SK-N-SH (cell line): Measurements from ENCODE around the gene PGBD2.

Experiments
- EP300 ChIP-seq, 2 experiments: IDR thresholded peaks; 2 replicates each; pipeline versions ENCODE4 v1.4.0 to v1.6.1; 2012; ENCODE audit warnings: borderline replicate concordance in 1 of 2, low read depth in 1 of 2, low read length in 1 of 2
- FOXJ3 ChIP-seq: sonication (generic); formaldehyde crosslinking; IDR thresholded peaks from 2 replicates; pipeline ENCODE4 v1.5.1; 2020; ENCODE audit warnings: mild to moderate bottlenecking, missing genetic modification reagents
- FOXM1 ChIP-seq: IDR thresholded peaks from 2 replicates; pipeline ENCODE4 v1.4.0; 2012; ENCODE audit warnings: low read depth, mild to moderate bottlenecking
- JUND ChIP-seq: IDR thresholded peaks from 2 replicates; pipeline ENCODE4 v1.4.0; 2012
- POLR2AphosphoS5 ChIP-seq: IDR thresholded peaks from 2 replicates; pipeline ENCODE4 v1.6.1; 2012; ENCODE audit warnings: low read depth, low read length
- RCOR1 ChIP-seq: fragments of 150-350 bp; IDR thresholded peaks from 2 replicates; pipeline ENCODE4 v1.6.1; 2017; ENCODE audit warnings: antibody characterized with exemption, low read length
- SMC3 ChIP-seq: IDR thresholded peaks from 2 replicates; pipeline ENCODE4 v1.6.1; 2012; ENCODE audit warnings: low read depth, low read length, improper control_type of control experiment
- TF ChIP-seq, protein P1 (sequence below): IDR thresholded peaks from 2 replicates; pipeline ENCODE4 v1.4.0; 2012; ENCODE audit warnings: low read depth
- TF ChIP-seq, protein P2 (sequence below): fragments of 200-600 bp; sonication (generic); IDR thresholded peaks from 2 replicates; pipeline ENCODE4 v1.6.1; 2017; ENCODE audit warnings: antibody characterized with exemption, mild to moderate bottlenecking, moderate library complexity
- TF ChIP-seq, protein P3 (sequence below): IDR thresholded peaks from 2 replicates; pipeline ENCODE4 v1.4.0; 2012; ENCODE audit warnings: low read depth, borderline replicate concordance

DNA sequence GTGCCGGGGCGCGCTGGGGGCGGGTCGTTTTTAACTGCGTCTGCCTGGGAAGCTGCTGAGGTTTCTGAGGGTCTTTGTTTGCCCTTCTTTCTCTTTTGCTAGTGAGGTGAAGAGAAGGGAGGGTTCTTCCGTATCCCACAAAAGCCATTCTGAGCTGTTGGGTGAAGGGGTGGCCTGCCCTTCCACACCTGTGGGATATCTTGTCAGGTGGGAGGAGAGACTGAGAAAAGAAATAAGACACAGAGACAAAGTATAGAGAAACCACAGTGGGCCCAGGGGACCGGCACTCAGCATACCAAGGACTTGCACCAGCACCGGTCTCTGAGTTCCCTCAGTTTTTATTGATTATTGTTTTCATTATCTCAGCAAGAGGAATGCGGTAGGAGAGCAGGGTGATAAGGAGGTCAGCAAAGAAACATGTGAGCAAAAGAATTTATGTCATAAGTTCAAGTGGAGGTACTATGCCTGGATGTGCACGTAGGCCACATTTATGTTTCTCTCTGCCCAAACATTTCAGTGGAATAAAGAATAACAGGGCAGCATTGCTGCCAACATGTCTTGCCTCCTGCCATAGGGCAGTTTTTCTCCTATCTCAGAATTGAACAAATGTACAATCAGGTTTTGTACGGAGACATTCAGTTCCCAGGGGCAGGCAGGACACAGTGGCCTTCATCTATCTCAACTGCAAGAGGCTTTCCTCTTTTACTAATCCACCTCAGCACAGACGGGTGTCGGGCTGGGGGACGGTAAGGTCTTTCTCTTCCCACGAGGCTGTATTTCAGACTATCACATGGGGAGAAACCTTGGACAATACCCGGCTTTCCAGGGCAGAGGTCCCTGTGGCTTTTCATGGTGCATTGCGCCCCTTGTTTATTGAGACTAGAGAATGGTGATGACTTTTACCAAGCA lies 972 bp downstream of the PGBD2 start:
- TF ChIP-seq, protein P1, sequence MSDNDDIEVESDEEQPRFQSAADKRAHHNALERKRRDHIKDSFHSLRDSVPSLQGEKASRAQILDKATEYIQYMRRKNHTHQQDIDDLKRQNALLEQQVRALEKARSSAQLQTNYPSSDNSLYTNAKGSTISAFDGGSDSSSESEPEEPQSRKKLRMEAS, result no peak
- TF ChIP-seq, protein P2, sequence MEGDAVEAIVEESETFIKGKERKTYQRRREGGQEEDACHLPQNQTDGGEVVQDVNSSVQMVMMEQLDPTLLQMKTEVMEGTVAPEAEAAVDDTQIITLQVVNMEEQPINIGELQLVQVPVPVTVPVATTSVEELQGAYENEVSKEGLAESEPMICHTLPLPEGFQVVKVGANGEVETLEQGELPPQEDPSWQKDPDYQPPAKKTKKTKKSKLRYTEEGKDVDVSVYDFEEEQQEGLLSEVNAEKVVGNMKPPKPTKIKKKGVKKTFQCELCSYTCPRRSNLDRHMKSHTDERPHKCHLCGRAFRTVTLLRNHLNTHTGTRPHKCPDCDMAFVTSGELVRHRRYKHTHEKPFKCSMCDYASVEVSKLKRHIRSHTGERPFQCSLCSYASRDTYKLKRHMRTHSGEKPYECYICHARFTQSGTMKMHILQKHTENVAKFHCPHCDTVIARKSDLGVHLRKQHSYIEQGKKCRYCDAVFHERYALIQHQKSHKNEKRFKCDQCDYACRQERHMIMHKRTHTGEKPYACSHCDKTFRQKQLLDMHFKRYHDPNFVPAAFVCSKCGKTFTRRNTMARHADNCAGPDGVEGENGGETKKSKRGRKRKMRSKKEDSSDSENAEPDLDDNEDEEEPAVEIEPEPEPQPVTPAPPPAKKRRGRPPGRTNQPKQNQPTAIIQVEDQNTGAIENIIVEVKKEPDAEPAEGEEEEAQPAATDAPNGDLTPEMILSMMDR, result no peak
- TF ChIP-seq JUND (no peak), SMC3 (no peak), POLR2AphosphoS5 (peak; percentile 54; the same call in 1 of the 2 replicates), EP300 (IDR thresholded peaks at IDR 0.05; ENCODE audit: borderline replicate concordance in 1 of 2, low read depth in 1 of 2, low read length in 1 of 2) (no peak), FOXM1 (no peak), RCOR1 (no peak), FOXJ3 (CRISPR knock-in tag) (no peak)
- TF ChIP-seq, protein P3, sequence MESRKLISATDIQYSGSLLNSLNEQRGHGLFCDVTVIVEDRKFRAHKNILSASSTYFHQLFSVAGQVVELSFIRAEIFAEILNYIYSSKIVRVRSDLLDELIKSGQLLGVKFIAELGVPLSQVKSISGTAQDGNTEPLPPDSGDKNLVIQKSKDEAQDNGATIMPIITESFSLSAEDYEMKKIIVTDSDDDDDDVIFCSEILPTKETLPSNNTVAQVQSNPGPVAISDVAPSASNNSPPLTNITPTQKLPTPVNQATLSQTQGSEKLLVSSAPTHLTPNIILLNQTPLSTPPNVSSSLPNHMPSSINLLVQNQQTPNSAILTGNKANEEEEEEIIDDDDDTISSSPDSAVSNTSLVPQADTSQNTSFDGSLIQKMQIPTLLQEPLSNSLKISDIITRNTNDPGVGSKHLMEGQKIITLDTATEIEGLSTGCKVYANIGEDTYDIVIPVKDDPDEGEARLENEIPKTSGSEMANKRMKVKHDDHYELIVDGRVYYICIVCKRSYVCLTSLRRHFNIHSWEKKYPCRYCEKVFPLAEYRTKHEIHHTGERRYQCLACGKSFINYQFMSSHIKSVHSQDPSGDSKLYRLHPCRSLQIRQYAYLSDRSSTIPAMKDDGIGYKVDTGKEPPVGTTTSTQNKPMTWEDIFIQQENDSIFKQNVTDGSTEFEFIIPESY, result no peak
